SK-N-SH (cell line): ENCODE results near the gene MYOCOS.

Source experiments
- EP300 ChIP-seq, 2 experiments: IDR thresholded peaks; 2 replicates each; pipeline versions ENCODE4 v1.4.0 to v1.6.1; 2012; ENCODE audit warnings: borderline replicate concordance in 1 of 2, low read depth in 1 of 2, low read length in 1 of 2
- EZH2phosphoT487 ChIP-seq: fragments of 200-600 bp; sonication (generic); IDR thresholded peaks from 2 replicates; pipeline ENCODE4 v1.6.1; 2017; ENCODE audit warnings: low read depth, mixed run types, mild to moderate bottlenecking, antibody characterized with exemption, moderate library complexity, borderline replicate concordance
- RAD21 ChIP-seq: IDR thresholded peaks from 2 replicates; pipeline ENCODE4 v1.6.1; 2012; ENCODE audit warnings: mild to moderate bottlenecking, low read length
- RCOR1 ChIP-seq: fragments of 150-350 bp; IDR thresholded peaks from 2 replicates; pipeline ENCODE4 v1.6.1; 2017; ENCODE audit warnings: antibody characterized with exemption, low read length
- TF ChIP-seq, protein P1 (sequence below): fragments of 200-600 bp; sonication (generic); IDR thresholded peaks from 2 replicates; pipeline ENCODE4 v1.6.1; 2017; ENCODE audit warnings: antibody characterized with exemption, mild to moderate bottlenecking, moderate library complexity
- TF ChIP-seq, protein P2 (sequence below): IDR thresholded peaks from 2 replicates; pipeline ENCODE4 v1.4.0; 2012; ENCODE audit warnings: low read depth

DNA sequence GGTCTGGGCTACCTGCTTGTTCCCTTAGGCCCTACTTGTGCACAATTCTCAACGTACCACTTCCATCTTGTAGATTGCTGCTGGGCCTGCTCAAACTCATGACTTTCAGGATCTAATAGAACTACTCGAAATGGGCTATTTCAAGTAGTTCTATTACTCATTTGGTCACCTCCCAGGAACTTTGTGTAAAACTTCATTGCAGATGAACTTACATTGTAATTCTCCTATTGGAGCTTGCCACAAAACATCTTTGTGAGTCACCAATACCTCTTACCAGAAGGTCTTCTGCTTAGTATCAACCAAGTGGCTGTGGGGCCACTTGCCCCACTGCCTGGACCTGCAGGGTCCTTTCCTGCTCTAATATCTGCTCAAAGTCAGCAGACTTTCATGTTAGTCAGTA, 10.7 kb upstream of the MYOCOS start:
- TF ChIP-seq EP300 (IDR thresholded peaks at IDR 0.05; ENCODE audit: borderline replicate concordance in 1 of 2, low read depth in 1 of 2, low read length in 1 of 2) = no peak
- TF ChIP-seq, protein P1, sequence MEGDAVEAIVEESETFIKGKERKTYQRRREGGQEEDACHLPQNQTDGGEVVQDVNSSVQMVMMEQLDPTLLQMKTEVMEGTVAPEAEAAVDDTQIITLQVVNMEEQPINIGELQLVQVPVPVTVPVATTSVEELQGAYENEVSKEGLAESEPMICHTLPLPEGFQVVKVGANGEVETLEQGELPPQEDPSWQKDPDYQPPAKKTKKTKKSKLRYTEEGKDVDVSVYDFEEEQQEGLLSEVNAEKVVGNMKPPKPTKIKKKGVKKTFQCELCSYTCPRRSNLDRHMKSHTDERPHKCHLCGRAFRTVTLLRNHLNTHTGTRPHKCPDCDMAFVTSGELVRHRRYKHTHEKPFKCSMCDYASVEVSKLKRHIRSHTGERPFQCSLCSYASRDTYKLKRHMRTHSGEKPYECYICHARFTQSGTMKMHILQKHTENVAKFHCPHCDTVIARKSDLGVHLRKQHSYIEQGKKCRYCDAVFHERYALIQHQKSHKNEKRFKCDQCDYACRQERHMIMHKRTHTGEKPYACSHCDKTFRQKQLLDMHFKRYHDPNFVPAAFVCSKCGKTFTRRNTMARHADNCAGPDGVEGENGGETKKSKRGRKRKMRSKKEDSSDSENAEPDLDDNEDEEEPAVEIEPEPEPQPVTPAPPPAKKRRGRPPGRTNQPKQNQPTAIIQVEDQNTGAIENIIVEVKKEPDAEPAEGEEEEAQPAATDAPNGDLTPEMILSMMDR = no peak
- no peak for TF ChIP-seq RCOR1
- TF ChIP-seq RAD21 = no peak
- no peak for TF ChIP-seq EZH2phosphoT487
- TF ChIP-seq, protein P2, sequence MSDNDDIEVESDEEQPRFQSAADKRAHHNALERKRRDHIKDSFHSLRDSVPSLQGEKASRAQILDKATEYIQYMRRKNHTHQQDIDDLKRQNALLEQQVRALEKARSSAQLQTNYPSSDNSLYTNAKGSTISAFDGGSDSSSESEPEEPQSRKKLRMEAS = no peak
